Astrocyte of the cerebellum (primary cell): ENCODE data around the gene TMEM40.

Source experiments
- DNase-seq: peaks from one replicate; pipeline ENCODE4 v3.0.0-alpha.2; 2011; ENCODE audit warnings: low read depth
- H3K4me3 ChIP-seq: 2 replicates; pipeline ENCODE4 v1.5.1; 2011; ENCODE audit warnings: mild to moderate bottlenecking, low read depth, low read length, moderate library complexity
- CTCF ChIP-seq: IDR thresholded peaks from 2 replicates; pipeline ENCODE4 v1.5.1; 2012; ENCODE audit warnings: low read length, low read depth, moderate library complexity, mild to moderate bottlenecking; ENCODE audit errors: missing control alignments
- in situ Hi-C: cut with HindIII; loops from 2 replicates; pipeline ENCODE4 v1.10.0; 2017; ENCODE audit warnings: low sequenced_read_pairs

TMEM40 gene

DNA sequence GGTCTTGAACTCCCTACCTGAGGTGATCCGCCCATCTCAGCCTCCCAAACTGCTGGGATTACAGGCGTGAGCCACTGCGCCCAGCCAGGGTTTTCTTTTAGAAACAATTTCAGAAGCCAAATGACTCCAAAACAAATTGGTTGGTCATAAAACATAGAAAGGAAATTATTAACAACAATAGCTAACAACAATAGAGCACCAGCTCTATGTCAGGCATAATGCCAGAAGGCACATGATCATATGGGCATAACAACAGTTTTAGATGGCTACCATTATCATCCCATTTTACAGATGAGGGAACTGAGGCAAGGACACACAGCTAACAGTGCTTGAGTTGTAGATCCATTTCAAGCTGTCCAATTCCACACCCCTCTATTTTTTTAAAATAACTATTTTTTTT, 73.0 kb downstream of the TMEM40 start:
- TF ChIP-seq CTCF: no peak
- H3K4me3 ChIP-seq: no peak overlapping the region
- DNase-seq: no peak
- in situ Hi-C loops: no loop called here
